ENCODE data around the gene USP12.

USP12 gene

GRCh38 chr13:27174766-27175455 is 3.3 kb upstream of the USP12 start:
- in situ Hi-C loops (cut with HindIII; ENCODE audit: low sequenced_read_pairs): no loop called here
- no peak overlapping the region for H3K4me3 ChIP-seq (ENCODE audit: low read depth, low read length)
- DNase-seq (ENCODE audit: low read depth): no peak
- no peak for TF ChIP-seq CTCF (IDR thresholded peaks at IDR 0.05; ENCODE audit: low read depth, low read length, missing control alignments)

GRCh38 chr13:27172495-27172842 is 858 bp upstream of the USP12 start:
- in situ Hi-C loops (cut with HindIII; ENCODE audit: low sequenced_read_pairs): no loop called here
- TF ChIP-seq CTCF (IDR thresholded peaks at IDR 0.05; ENCODE audit: low read depth, low read length, missing control alignments): no peak
- H3K4me3 ChIP-seq (ENCODE audit: low read depth, low read length): peak overlapping the region; percentile 70
- no peak for DNase-seq (ENCODE audit: low read depth)

GRCh38 chr13:27171827-27172494 is 350 bp upstream of the USP12 start:
- in situ Hi-C loops (cut with HindIII; ENCODE audit: low sequenced_read_pairs): no loop called here
- no peak for TF ChIP-seq CTCF (IDR thresholded peaks at IDR 0.05; ENCODE audit: low read depth, low read length, missing control alignments)
- peak; percentile 68 for DNase-seq (ENCODE audit: low read depth)
- H3K4me3 ChIP-seq (ENCODE audit: low read depth, low read length): peak overlapping the region; percentile 70

GRCh38 chr13:27170516-27171243 is 931 bp downstream of the USP12 start:
- TF ChIP-seq CTCF (IDR thresholded peaks at IDR 0.05; ENCODE audit: low read depth, low read length, missing control alignments): no peak
- in situ Hi-C loops (cut with HindIII; ENCODE audit: low sequenced_read_pairs): no loop called here
- peak; percentile 59 for DNase-seq (ENCODE audit: low read depth)
- peak overlapping the region; percentile 70 for H3K4me3 ChIP-seq (ENCODE audit: low read depth, low read length)

- in situ Hi-C loops (cut with HindIII; ENCODE audit: low sequenced_read_pairs): no loop called here
- DNase-seq (ENCODE audit: low read depth): no peak
- peak overlapping the region; percentile 70 for H3K4me3 ChIP-seq (ENCODE audit: low read depth, low read length)
- no peak for TF ChIP-seq CTCF (IDR thresholded peaks at IDR 0.05; ENCODE audit: low read depth, low read length, missing control alignments)
These were observed 1.4 kb downstream of the USP12 start for GRCh38 chr13:27170221-27170515.

GRCh38 chr13:27168906-27169657 is 2.5 kb downstream of the USP12 start:
- H3K4me3 ChIP-seq (ENCODE audit: low read depth, low read length): no peak overlapping the region
- peak; percentile 2 for TF ChIP-seq CTCF (IDR thresholded peaks at IDR 0.05; ENCODE audit: low read depth, low read length, missing control alignments)
- in situ Hi-C loops (cut with HindIII; ENCODE audit: low sequenced_read_pairs): no loop called here
- DNase-seq (ENCODE audit: low read depth): no peak

Data from astrocyte of the cerebellum (primary cell).